Common myeloid progenitor, CD34-positive (primary cell): ENCODE data around the gene TRAPPC10.
"Not testable (repeated sequence)": the region's sequence is repeated elsewhere in the genome, so short reads cannot be mapped to it uniquely, and the experiment has no call there.

Experiments used
- CTCF ChIA-PET: fragments of 350-600 bp; sonication (Branson Sonifier 250); formaldehyde crosslinking; loops from one replicate; lab custom pipeline; 2021; ENCODE audit warnings: antibody characterized with exemption; lab: Charles Lee
- POLR2A ChIA-PET: fragments of 350-600 bp; sonication (Branson Sonifier 250); formaldehyde crosslinking; loops from one replicate; lab custom pipeline; 2021; ENCODE audit warnings: antibody characterized with exemption; lab: Charles Lee
- DNase-seq, 3 donors: peaks; one replicate each; pipeline versions ENCODE4 v3.0.0 to v3.0.0-alpha.2; 2013
- H3K27ac ChIP-seq, 2 experiments: 1 replicate in 1 of 2; 2 replicates in 1 of 2; pipeline ENCODE4 v1.7.0; 2013; ENCODE audit warnings: inconsistent platforms in 2 of 2, low read length in 2 of 2, mild to moderate bottlenecking in 2 of 2, low read depth in 1 of 2, moderate library complexity in 1 of 2; ENCODE audit not compliant: severe bottlenecking in 2 of 2, insufficient read depth in 1 of 2, poor library complexity in 1 of 2
- H3K27me3 ChIP-seq, 5 experiments: replicated peaks in 2 of 5; 1 replicate in 3 of 5; 2 replicates in 2 of 5; pipeline versions ENCODE4 v1.6.1 to v1.7.0; 2013; ENCODE audit warnings: low read length in 4 of 5, mild to moderate bottlenecking in 2 of 5, moderate library complexity in 2 of 5, inconsistent platforms in 1 of 5; ENCODE audit not compliant: insufficient read depth in 5 of 5, control insufficient read depth in 4 of 5
- H3K36me3 ChIP-seq, 4 experiments: 1 replicate in 2 of 4; 2 replicates in 2 of 4; pipeline versions ENCODE4 v1.6.1 to v1.7.0; 2013; ENCODE audit warnings: low read length in 3 of 4, control low read depth in 1 of 4, mild to moderate bottlenecking in 1 of 4; ENCODE audit not compliant: control insufficient read depth in 4 of 4, insufficient read depth in 4 of 4
- H3K4me1 ChIP-seq, 4 experiments: 1 replicate in 3 of 4; 2 replicates in 1 of 4; pipeline versions ENCODE4 v1.6.1 to v1.7.1; 2013; ENCODE audit warnings: low read length in 3 of 4, mild to moderate bottlenecking in 3 of 4, control low read depth in 1 of 4, inconsistent platforms in 1 of 4, moderate library complexity in 1 of 4; ENCODE audit not compliant: control insufficient read depth in 4 of 4, insufficient read depth in 4 of 4; ENCODE audit errors: control extremely low read depth in 1 of 4
- H3K4me3 ChIP-seq, 7 experiments: 1 replicate in 4 of 7; 2 replicates in 3 of 7; pipeline versions ENCODE4 v1.5.1 to v1.7.0; 2013; ENCODE audit warnings: mild to moderate bottlenecking in 7 of 7, low read length in 6 of 7, moderate library complexity in 6 of 7, inconsistent platforms in 2 of 7, low read depth in 2 of 7, control low read depth in 1 of 7; ENCODE audit not compliant: insufficient read depth in 4 of 7, control insufficient read depth in 1 of 7; ENCODE audit errors: extremely low read depth in 1 of 7
- H3K9me3 ChIP-seq, 5 experiments: 1 replicate in 4 of 5; 2 replicates in 1 of 5; pipeline versions ENCODE4 v1.6.1 to v1.7.1; 2013; ENCODE audit warnings: low read length in 4 of 5, mild to moderate bottlenecking in 2 of 5, inconsistent platforms in 1 of 5, low read depth in 1 of 5, moderate library complexity in 1 of 5; ENCODE audit not compliant: control insufficient read depth in 4 of 5, insufficient read depth in 2 of 5; ENCODE audit errors: control extremely low read depth in 1 of 5
- WGBS: methylation state at CpG from one replicate; pipeline ENCODE4 v1.1.5; 2013; ENCODE audit not compliant: insufficient coverage; 5-methylcytosine and 5-hydroxymethylcytosine counted together

TRAPPC10 gene

DNA sequence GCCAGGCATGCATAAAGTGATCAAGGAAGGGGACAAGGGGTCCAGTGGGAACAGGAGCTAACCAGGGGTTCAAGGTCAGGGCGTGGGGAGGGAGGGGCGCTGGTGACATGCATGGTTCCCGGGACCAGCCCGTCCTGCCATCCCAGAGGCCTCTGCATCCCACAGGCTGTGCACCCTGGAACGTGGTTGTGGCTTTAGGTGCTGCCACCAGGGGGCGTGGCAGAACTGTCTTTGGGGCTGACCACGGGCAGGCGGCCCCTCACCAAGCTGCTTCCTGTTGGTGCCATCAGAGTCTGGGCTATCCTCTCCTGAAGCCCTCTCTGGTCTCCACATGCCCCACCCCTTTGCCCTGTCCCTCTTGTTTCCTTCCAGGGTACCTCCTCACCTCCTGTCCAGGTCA is 135.0 kb downstream of the TRAPPC10 start:
- POLR2A ChIA-PET, CTCF ChIA-PET: not testable (repeated sequence)

DNA sequence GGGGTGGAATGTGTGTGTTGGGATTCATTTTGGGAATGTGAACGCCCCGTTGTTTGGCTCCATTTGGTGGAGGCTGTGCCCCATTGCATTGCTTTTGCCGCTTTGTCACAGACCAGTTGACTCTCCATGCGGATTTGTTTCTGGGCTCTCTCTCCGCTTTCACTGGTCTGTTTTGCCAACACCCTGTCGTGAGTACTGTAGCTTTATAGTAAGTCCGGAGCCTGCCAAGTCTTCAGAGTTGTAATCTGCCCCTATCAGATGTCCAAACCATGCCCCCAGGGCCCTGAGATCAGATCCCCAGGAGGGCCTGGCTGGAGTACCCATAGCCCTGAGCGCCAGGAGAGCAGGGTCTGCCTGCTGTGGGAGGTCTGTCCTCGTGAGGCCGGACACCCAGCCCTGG is 138.1 kb downstream of the TRAPPC10 start:
- CTCF ChIA-PET, H3K4me3 ChIP-seq, H3K9me3 ChIP-seq, H3K36me3 ChIP-seq, DNase-seq, POLR2A ChIA-PET, H3K4me1 ChIP-seq, H3K27me3 ChIP-seq, H3K27ac ChIP-seq: not testable (repeated sequence)
- WGBS = no CpG with 5 or more reads among the region's 10 CpGs

More for the DNA sequence above, 135.0 kb downstream of the TRAPPC10 start:
- no CpG with 5 or more reads among the region's 8 CpGs for WGBS
- not testable (repeated sequence) for H3K9me3 ChIP-seq, H3K36me3 ChIP-seq, DNase-seq, H3K4me3 ChIP-seq, H3K4me1 ChIP-seq, H3K27me3 ChIP-seq, H3K27ac ChIP-seq

DNA sequence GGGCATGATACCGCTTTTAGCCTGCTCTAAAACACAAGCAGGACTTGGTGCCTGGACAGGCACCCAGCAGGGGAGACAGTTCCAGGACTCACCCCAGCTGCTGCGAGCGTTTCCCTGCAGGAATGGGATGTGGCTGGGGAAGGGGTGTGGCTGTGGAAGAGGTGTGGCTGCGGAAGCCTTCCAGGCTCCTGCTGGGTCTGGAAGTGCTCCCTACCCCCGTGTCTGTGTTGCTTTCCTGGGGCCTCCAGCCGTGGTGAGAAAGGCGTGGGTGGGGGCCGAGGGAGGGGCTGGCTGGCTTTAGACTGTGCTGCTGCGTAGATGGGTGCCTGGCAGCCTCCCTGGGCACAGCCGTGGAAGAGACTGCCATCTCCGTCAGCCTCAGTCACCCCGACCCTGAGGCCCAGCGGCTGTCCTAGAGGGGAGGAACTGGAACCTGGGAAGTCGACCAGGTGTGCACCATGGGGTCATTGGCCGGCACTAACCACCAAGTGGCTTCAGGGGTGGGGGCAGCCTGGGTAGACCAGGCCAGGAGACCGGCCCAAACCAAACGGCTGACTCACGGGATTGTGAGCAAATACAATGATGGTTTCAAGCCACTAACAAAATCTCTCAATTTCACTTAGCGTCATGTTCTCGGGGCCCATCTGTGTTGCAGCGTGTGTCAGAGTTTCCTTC is 141.2 kb downstream of the TRAPPC10 start:
- DNase-seq, CTCF ChIA-PET: not testable (repeated sequence)

DNA sequence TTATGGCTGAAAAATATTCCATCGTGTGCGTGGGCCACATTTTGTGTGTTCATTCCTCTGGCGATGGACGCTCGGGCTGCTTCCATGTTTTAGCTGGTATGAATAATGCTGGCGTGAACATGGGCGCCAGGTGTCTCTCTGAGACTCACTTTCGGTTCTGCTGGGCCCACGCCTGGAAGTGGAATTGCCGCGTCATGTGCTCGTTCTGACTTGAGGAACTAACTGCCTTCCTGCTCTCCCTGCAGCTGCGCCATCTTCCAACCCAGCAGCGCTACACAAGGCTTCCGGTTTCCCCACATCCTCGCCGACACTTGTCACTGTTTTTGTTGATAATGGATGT is 141.8 kb downstream of the TRAPPC10 start:
- H3K9me3 ChIP-seq, POLR2A ChIA-PET, H3K27ac ChIP-seq, H3K27me3 ChIP-seq, H3K4me3 ChIP-seq, H3K4me1 ChIP-seq, CTCF ChIA-PET, DNase-seq, H3K36me3 ChIP-seq: not testable (repeated sequence)
- no CpG with 5 or more reads among the region's 17 CpGs for WGBS

More for the DNA sequence above, 141.2 kb downstream of the TRAPPC10 start:
- H3K4me1 ChIP-seq, H3K27me3 ChIP-seq, H3K4me3 ChIP-seq, POLR2A ChIA-PET, H3K36me3 ChIP-seq, H3K9me3 ChIP-seq, H3K27ac ChIP-seq: not testable (repeated sequence)
- WGBS = no CpG with 5 or more reads among the region's 21 CpGs

DNA sequence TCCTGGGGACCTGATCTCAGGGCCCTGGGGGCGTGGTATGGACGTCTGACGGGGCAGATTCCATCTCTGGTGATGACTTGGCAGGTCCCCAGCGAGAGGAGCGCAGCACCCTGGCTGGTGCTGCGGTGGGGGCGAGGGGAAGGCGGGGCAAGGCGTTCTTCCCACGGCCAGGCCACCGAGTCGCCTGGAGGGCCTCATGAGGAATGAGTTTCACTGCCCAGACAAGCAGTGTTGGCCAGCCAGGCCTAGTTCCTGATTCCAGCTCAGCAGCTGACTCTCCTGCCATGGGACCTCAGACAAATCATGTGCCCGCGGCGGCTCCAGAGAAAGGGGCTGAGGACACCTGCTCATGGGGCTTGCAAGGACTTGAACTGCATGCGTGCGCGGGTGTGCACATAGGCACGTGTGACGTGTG is 142.7 kb downstream of the TRAPPC10 start:
- H3K27me3 ChIP-seq, H3K36me3 ChIP-seq, DNase-seq, H3K9me3 ChIP-seq, POLR2A ChIA-PET, CTCF ChIA-PET, H3K4me3 ChIP-seq, H3K4me1 ChIP-seq, H3K27ac ChIP-seq: not testable (repeated sequence)
- no CpG with 5 or more reads among the region's 20 CpGs for WGBS

DNA sequence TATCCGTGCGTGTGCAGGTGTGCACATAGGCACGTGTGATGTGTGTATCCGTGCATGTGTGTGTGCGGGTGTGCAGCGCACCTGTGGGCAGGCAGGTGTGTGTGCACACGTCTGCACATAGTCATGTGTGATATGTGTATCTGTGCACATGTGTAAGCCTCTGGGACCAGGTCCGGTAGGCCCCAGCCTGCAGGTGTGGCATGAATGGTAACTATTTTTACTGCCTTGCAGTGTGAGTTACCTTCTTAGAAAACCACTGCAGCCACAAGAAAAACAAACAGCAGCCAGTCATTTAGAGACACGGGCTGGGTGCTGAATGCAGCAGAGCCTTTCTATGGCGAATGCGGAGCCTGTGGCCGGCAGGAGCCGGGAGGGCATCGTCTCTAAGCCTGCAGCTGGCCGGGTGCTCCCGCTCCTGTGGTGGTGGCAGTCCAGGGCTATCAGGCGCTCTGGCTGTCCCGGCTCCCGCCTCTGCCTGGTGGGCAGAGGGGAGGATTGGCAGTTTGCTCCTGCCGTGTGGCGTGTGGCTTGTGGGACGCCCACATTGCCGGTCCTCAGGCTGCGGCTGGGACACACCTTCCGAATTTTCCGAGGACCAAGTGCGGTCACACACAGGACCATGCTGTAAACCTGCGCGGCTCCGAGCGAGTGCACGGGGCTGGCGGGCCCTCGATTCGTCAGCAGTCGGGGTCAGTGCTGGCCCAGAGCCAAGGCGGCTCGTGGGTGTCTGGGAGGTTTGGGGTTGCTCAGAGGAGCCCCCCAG is 143.3 kb downstream of the TRAPPC10 start:
- H3K4me1 ChIP-seq, DNase-seq, H3K27ac ChIP-seq, POLR2A ChIA-PET, H3K27me3 ChIP-seq, H3K4me3 ChIP-seq, H3K36me3 ChIP-seq, CTCF ChIA-PET, H3K9me3 ChIP-seq: not testable (repeated sequence)
- no CpG with 5 or more reads among the region's 38 CpGs for WGBS

DNA sequence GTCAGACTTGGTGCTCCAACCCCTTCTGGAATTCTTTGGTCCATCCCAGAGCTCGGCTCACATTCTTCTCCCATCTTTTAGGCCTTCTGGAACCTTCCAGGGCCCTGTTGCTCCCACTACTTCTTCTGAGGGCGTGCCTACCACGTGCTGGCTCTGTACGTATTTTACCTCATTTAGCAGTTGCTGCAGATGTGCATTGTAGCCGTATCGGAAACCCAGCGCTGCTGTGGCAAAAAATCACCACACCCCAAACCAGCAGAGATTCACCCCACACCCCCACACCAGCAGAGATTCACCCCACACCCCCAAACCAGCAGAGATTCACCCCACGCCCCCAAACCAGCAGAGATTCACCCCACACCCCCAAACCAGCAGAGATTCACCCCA is 143.9 kb downstream of the TRAPPC10 start:
- WGBS = no CpG with 5 or more reads among the region's 8 CpGs

More for the DNA sequence above, 143.9 kb downstream of the TRAPPC10 start:
- DNase-seq, POLR2A ChIA-PET, CTCF ChIA-PET, H3K9me3 ChIP-seq, H3K4me3 ChIP-seq, H3K4me1 ChIP-seq, H3K27ac ChIP-seq, H3K36me3 ChIP-seq, H3K27me3 ChIP-seq: not testable (repeated sequence)
